ENCODE measurements around the gene GDF10.

GRCh38 chr10:47360419-47361040, 60.5 kb downstream of the GDF10 start:
- TF ChIP-seq CTCF (IDR thresholded peaks at IDR 0.05; ENCODE audit: control extremely low read depth in 1 of 3, insufficient read depth in 1 of 3, low read depth in 1 of 3, low read length in 3 of 3) (no peak), POLR2A (IDR thresholded peaks at IDR 0.05; ENCODE audit: control extremely low read depth in 1 of 2, low read depth in 2 of 2, low read length in 2 of 2) (no peak), GABPA (IDR thresholded peaks at IDR 0.05; ENCODE audit: borderline replicate concordance, insufficient read depth, low read length) (no peak), BACH1 (IDR thresholded peaks at IDR 0.05; ENCODE audit: low read length) (no peak)
